IPS-18a (cell line): ENCODE results near the gene PTPMT1.
"Not testable (repeated sequence)": the region's sequence is repeated elsewhere in the genome, so short reads cannot be mapped to it uniquely, and the experiment has no call there.

ENCODE experiments used
- H3K27ac ChIP-seq: one replicate; pipeline ENCODE4 v1.5.1; 2013; ENCODE audit warnings: low read length
- H3K27me3 ChIP-seq: one replicate; pipeline ENCODE4 v1.6.1; 2013; ENCODE audit warnings: mild to moderate bottlenecking, low read length; ENCODE audit not compliant: control insufficient read depth, insufficient read depth
- H3K36me3 ChIP-seq: one replicate; pipeline ENCODE4 v1.6.1; 2013; ENCODE audit warnings: low read depth, low read length; ENCODE audit not compliant: control insufficient read depth
- H3K4me1 ChIP-seq: one replicate; pipeline ENCODE4 v1.6.1; 2013; ENCODE audit warnings: low read depth, low read length; ENCODE audit not compliant: control insufficient read depth
- H3K4me3 ChIP-seq: one replicate; pipeline ENCODE4 v1.5.1; 2013; ENCODE audit warnings: low read length
- H3K9ac ChIP-seq: one replicate; pipeline ENCODE4 v1.6.1; 2013; ENCODE audit warnings: mild to moderate bottlenecking, low read length, moderate library complexity
- H3K9me3 ChIP-seq: one replicate; pipeline ENCODE4 v1.6.1; 2013; ENCODE audit warnings: low read depth, low read length; ENCODE audit not compliant: control insufficient read depth

Gene PTPMT1

GRCh38 chr11:47551086-47551485 is 14.3 kb upstream of the PTPMT1 start:
- peaks cover 15% of the 10 kb centered on the region for H3K4me1 ChIP-seq
- no peaks in the 10 kb centered on the region for H3K27me3 ChIP-seq
- no peaks in the 10 kb centered on the region for H3K9me3 ChIP-seq
- H3K9ac ChIP-seq = no peak overlapping the region
- no peak overlapping the region for H3K27ac ChIP-seq
- peaks cover 4% of the 10 kb centered on the region for H3K36me3 ChIP-seq
- H3K4me3 ChIP-seq = peak overlapping the region; percentile 73

- peaks cover 15% of the 10 kb centered on the region for H3K4me1 ChIP-seq
These were observed 13.3 kb upstream of the PTPMT1 start for GRCh38 chr11:47552056-47552565.

GRCh38 chr11:47552566-47553405 is 12.6 kb upstream of the PTPMT1 start, which contains the start of gene CELF1:
Gene CELF1 (minus strand): TSS chr11:47553132. CDS start chr11:47499523, 53,609 bp downstream.
- H3K4me1 ChIP-seq = peaks cover 15% of the 10 kb centered on the region

More at GRCh38 chr11:47552056-47552565, 13.3 kb upstream of the PTPMT1 start:
- Histone ChIP-seq H3K27me3 (no peaks in the 10 kb centered on the region), H3K4me3 (peak overlapping the region; percentile 73), H3K9me3 (no peaks in the 10 kb centered on the region), H3K36me3 (peaks cover 4% of the 10 kb centered on the region), H3K9ac (peak overlapping the region; percentile 88), H3K27ac (peak overlapping the region; percentile 32)

GRCh38 chr11:47553406-47553743 is 12.0 kb upstream of the PTPMT1 start:
- no peaks in the 10 kb centered on the region for H3K27me3 ChIP-seq
- H3K27ac ChIP-seq = peak overlapping the region; percentile 36
- H3K36me3 ChIP-seq = peaks cover 4% of the 10 kb centered on the region
- H3K4me3 ChIP-seq = peak overlapping the region; percentile 73
- H3K9ac ChIP-seq = peak overlapping the region; percentile 55
- peaks cover 15% of the 10 kb centered on the region for H3K4me1 ChIP-seq
- no peaks in the 10 kb centered on the region for H3K9me3 ChIP-seq

More at GRCh38 chr11:47552566-47553405, 12.6 kb upstream of the PTPMT1 start, which contains the start of gene CELF1:
- Histone ChIP-seq H3K4me3 (peak within 1 kb of the TSS; percentile 73), H3K36me3 (peaks cover 4% of the 10 kb centered on the region), H3K27me3 (no peaks in the 10 kb centered on the region), H3K9me3 (no peaks in the 10 kb centered on the region), H3K9ac (peak within 1 kb of the TSS; percentile 88), H3K27ac (peak within 1 kb of the TSS; percentile 36)

- H3K4me3 ChIP-seq, H3K9me3 ChIP-seq, H3K27ac ChIP-seq, H3K36me3 ChIP-seq, H3K9ac ChIP-seq, H3K4me1 ChIP-seq, H3K27me3 ChIP-seq: not testable (repeated sequence)
These were observed 8.4 kb upstream of the PTPMT1 start for GRCh38 chr11:47557004-47557403.

GRCh38 chr11:47558695-47559094 is 6.7 kb upstream of the PTPMT1 start:
- H3K36me3 ChIP-seq = no peaks in the 10 kb centered on the region
- H3K9me3 ChIP-seq = no peaks in the 10 kb centered on the region
- H3K27ac ChIP-seq = no peak overlapping the region
- H3K27me3 ChIP-seq = no peaks in the 10 kb centered on the region
- H3K9ac ChIP-seq = no peak overlapping the region
- no peak overlapping the region for H3K4me3 ChIP-seq
- peaks cover 6% of the 10 kb centered on the region for H3K4me1 ChIP-seq

GRCh38 chr11:47560426-47560825 is 5.0 kb upstream of the PTPMT1 start:
- no peak overlapping the region for H3K9ac ChIP-seq
- no peak overlapping the region for H3K4me3 ChIP-seq
- H3K9me3 ChIP-seq = no peaks in the 10 kb centered on the region
- H3K36me3 ChIP-seq = no peaks in the 10 kb centered on the region
- H3K27me3 ChIP-seq = no peaks in the 10 kb centered on the region
- no peak overlapping the region for H3K27ac ChIP-seq
- no peaks in the 10 kb centered on the region for H3K4me1 ChIP-seq

GRCh38 chr11:47562393-47562792 is 3.0 kb upstream of the PTPMT1 start:
- H3K9ac ChIP-seq, H3K27me3 ChIP-seq, H3K9me3 ChIP-seq: not testable (repeated sequence)

GRCh38 chr11:47564366-47564765 is 1.0 kb upstream of the PTPMT1 start:
- not testable (repeated sequence) for H3K36me3 ChIP-seq, H3K9me3 ChIP-seq, H3K4me1 ChIP-seq, H3K9ac ChIP-seq, H3K4me3 ChIP-seq, H3K27ac ChIP-seq, H3K27me3 ChIP-seq

More at GRCh38 chr11:47562393-47562792, 3.0 kb upstream of the PTPMT1 start:
- H3K27ac ChIP-seq, H3K36me3 ChIP-seq, H3K4me1 ChIP-seq, H3K4me3 ChIP-seq: not testable (repeated sequence)

- H3K4me1 ChIP-seq = no peaks in the 10 kb centered on the region
- H3K27ac ChIP-seq = no peak overlapping the region
- H3K9me3 ChIP-seq = no peaks in the 10 kb centered on the region
- H3K4me3 ChIP-seq = peak overlapping the region; percentile 94
- peak overlapping the region; percentile 66 for H3K9ac ChIP-seq
- no peaks in the 10 kb centered on the region for H3K27me3 ChIP-seq
- H3K36me3 ChIP-seq = peaks cover 6% of the 10 kb centered on the region
These were observed 463 bp upstream of the PTPMT1 start for GRCh38 chr11:47564933-47565339.

GRCh38 chr11:47566149-47566698 is 825 bp downstream of the PTPMT1 start:
- H3K36me3 ChIP-seq = peaks cover 18% of the 10 kb centered on the region
- H3K9me3 ChIP-seq = no peaks in the 10 kb centered on the region
- no peaks in the 10 kb centered on the region for H3K4me1 ChIP-seq
- H3K4me3 ChIP-seq = peak overlapping the region; percentile 94
- H3K27me3 ChIP-seq = no peaks in the 10 kb centered on the region
- H3K27ac ChIP-seq = peak overlapping the region; percentile 67
- peak overlapping the region; percentile 94 for H3K9ac ChIP-seq
